ENCODE measurements around the gene NCAPG2. TPM values are rescaled to one million over a fixed set of nuclear protein-coding genes. Genes with fewer than 3 reads are reported as not detected.

Gene NCAPG2
- total and polyA plus RNA-seq, 9 donors, result 3.2 to 9.3 (median 5.1) TPM

GRCh38 chr7:158750702-158751101 lies 46.1 kb upstream of the NCAPG2 start:
- Histone ChIP-seq H3K36me3 (no peaks in the 10 kb centered on the region), H3K4me1 (ENCODE audit: insufficient read depth) (peaks cover 3% of the 10 kb centered on the region), H3K4me3 (no peak overlapping the region), H3K27ac (no peak overlapping the region), H3K9me3 (no peaks in the 10 kb centered on the region), H3K27me3 (no peaks in the 10 kb centered on the region)
- 87 to 94% (median 90%) methylated on average over 3 of the region's 3 CpGs for WGBS, 3 donors
- DNase-seq, result no peak
- TF ChIP-seq, protein P1, sequence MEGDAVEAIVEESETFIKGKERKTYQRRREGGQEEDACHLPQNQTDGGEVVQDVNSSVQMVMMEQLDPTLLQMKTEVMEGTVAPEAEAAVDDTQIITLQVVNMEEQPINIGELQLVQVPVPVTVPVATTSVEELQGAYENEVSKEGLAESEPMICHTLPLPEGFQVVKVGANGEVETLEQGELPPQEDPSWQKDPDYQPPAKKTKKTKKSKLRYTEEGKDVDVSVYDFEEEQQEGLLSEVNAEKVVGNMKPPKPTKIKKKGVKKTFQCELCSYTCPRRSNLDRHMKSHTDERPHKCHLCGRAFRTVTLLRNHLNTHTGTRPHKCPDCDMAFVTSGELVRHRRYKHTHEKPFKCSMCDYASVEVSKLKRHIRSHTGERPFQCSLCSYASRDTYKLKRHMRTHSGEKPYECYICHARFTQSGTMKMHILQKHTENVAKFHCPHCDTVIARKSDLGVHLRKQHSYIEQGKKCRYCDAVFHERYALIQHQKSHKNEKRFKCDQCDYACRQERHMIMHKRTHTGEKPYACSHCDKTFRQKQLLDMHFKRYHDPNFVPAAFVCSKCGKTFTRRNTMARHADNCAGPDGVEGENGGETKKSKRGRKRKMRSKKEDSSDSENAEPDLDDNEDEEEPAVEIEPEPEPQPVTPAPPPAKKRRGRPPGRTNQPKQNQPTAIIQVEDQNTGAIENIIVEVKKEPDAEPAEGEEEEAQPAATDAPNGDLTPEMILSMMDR (IDR thresholded peaks at IDR 0.05), result no peak
- no peak for TF ChIP-seq EP300 (IDR thresholded peaks at IDR 0.05)
- TF ChIP-seq POLR2A (IDR thresholded peaks at IDR 0.05), result no peak
- intact Hi-C loops (cut with DNase I), result no loop called here

DNA sequence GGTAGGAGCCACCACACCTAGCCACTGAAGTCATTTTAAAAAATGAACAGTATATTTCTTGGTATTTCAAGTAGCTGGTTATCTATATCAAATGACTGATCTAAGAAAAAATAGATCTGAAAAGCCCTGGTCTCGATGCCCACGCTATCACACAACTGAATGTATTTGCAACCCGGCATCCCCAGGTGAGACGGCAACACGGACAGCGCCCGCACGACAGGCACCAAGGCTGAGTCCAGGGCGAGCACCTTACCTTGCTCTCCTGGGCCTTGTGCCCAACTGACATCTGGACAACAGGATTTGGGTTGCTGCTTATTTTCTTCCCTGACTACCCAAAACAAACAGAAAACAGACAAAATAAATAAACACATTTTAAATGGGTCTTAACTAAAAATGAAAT lies 44.8 kb upstream of the NCAPG2 start:
- H3K4me3 ChIP-seq, result no peak overlapping the region
- H3K27me3 ChIP-seq, result no peaks in the 10 kb centered on the region
- H3K27ac ChIP-seq, result no peak overlapping the region
- TF ChIP-seq EP300 (IDR thresholded peaks at IDR 0.05) (no peak), POLR2A (IDR thresholded peaks at IDR 0.05) (no peak)
- TF ChIP-seq, protein P1 (IDR thresholded peaks at IDR 0.05), result no peak
- intact Hi-C loops (cut with DNase I), result no loop called here
- WGBS, 3 donors, result 90 to 94% (median 92%) methylated on average over 9 of the region's 9 CpGs
- DNase-seq, result no peak
- no peaks in the 10 kb centered on the region for H3K9me3 ChIP-seq
- no peaks in the 10 kb centered on the region for H3K36me3 ChIP-seq
- peaks cover 3% of the 10 kb centered on the region for H3K4me1 ChIP-seq (ENCODE audit: insufficient read depth)

- Histone ChIP-seq H3K9me3 (no peaks in the 10 kb centered on the region), H3K27me3 (no peaks in the 10 kb centered on the region), H3K27ac (no peak overlapping the region), H3K4me1 (ENCODE audit: insufficient read depth) (peaks cover 3% of the 10 kb centered on the region), H3K36me3 (no peaks in the 10 kb centered on the region), H3K4me3 (no peak overlapping the region)
- no peak for TF ChIP-seq EP300 (IDR thresholded peaks at IDR 0.05)
- TF ChIP-seq, protein P1 (IDR thresholded peaks at IDR 0.05), result no peak
- TF ChIP-seq POLR2A (IDR thresholded peaks at IDR 0.05), result no peak
- DNase-seq, result no peak
- intact Hi-C loops (cut with DNase I), result no loop called here
- 82 to 91% (median 89%) methylated on average over 10 of the region's 10 CpGs for WGBS, 3 donors
Measured at GRCh38 chr7:158748335-158748734, 43.7 kb upstream of the NCAPG2 start.

DNA sequence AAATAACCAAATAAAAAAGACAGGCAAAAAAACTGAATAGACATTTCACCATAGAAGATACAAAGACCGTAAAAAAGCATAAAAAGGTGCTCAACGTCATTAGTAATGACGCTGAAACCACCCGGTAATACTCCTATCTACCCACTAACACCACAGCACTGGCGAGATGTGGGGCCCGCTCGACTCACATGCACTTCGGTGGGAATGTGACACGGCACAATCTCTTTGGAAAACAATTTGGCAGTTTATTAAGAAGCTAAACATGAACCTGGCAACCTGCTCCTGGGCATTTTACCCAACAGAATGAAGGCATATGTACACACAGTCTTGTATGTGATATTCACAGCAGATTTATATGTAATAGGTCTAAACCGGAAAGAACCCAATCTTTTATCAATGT lies 42.8 kb upstream of the NCAPG2 start:
- intact Hi-C loops (cut with DNase I), result no loop called here
- H3K36me3 ChIP-seq, result no peaks in the 10 kb centered on the region
- no peaks in the 10 kb centered on the region for H3K9me3 ChIP-seq
- DNase-seq, result no peak
- H3K4me3 ChIP-seq, result no peak overlapping the region
- TF ChIP-seq, protein P1 (IDR thresholded peaks at IDR 0.05), result no peak
- TF ChIP-seq EP300 (IDR thresholded peaks at IDR 0.05), result no peak
- no peak for TF ChIP-seq POLR2A (IDR thresholded peaks at IDR 0.05)
- no peaks in the 10 kb centered on the region for H3K27me3 ChIP-seq
- no peak overlapping the region for H3K27ac ChIP-seq
- WGBS, 3 donors, result 90 to 94% (median 94%) methylated on average over 10 of the region's 10 CpGs
- peaks cover 3% of the 10 kb centered on the region for H3K4me1 ChIP-seq (ENCODE audit: insufficient read depth)
